GM18951 (cell line): ENCODE measurements around the gene SERPINA3.

Experiments
- POLR2A ChIP-seq: IDR thresholded peaks from 4 replicates; pipeline ENCODE4 v1.6.1; 2011; ENCODE audit warnings: mild to moderate bottlenecking; ENCODE audit not compliant: insufficient read length, insufficient read depth; ENCODE audit errors: extremely low read depth
- in situ Hi-C: fragments of 300-500 bp; cut with MboI; formaldehyde crosslinking; loops from one replicate; pipeline ENCODE4 v1.12.0; 2022; ENCODE audit warnings: low sequenced_read_pairs, mixed read lengths, inconsistent platforms; ENCODE audit not compliant: unreplicated experiment

The SERPINA3 gene

GRCh38 chr14:94611179-94611578, 1.0 kb upstream of the SERPINA3 start:
- no peak for TF ChIP-seq POLR2A
- in situ Hi-C loops = no loop called here

DNA sequence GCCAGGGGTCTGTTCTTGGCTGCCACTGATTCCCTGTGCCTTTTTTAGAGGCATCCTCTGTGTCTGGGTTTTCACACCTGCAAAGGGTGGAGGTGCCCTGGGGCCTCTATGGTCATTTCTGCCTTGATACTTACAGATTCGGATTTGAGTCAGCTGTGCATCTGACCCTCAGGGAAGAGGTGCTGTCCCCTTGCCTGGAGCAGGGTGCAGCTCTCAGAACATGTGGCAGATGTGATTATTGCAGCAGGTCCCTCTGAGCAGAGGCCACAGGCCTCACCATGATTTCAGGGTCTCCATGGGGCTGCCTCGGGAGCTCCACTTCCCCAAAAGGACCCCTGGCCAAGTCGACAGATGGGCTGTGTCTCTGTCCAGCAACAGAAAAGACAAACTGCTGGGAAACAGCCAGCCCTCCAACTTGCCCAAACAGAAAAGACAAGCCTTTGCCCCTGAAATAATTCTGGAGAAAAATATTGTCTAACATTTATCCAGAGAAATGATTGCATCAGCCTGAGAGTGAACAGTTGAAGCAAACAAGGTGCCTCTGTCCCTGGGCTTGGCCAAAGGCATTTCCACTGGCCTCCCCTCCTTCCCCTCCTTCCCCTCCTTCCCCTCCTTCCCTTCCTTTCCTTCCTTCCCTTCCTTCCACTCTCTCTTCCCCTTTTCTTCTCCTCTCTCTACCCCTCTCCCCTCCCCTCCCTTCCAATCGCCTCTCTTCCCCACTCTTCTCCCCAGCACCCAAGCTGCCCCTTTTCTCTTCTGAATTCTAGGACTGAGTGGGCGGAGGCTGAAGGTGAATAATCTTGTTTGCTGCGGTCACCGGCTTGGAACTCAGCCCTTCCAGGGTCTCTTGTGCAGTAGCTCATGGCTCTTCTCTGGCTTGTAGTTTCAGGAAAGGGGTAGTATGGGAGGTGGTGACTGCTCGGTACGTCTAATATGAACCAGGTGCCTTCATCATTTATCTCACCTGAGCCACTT, 676 bp downstream of the SERPINA3 start:
- no peak for TF ChIP-seq POLR2A
- in situ Hi-C loops = no loop called here

GRCh38 chr14:94613720-94614644, 1.8 kb downstream of the SERPINA3 start:
- in situ Hi-C loops = no loop called here
- TF ChIP-seq POLR2A = no peak

- TF ChIP-seq POLR2A = no peak
- in situ Hi-C loops = no loop called here
Observed at GRCh38 chr14:94614802-94615201, 2.6 kb downstream of the SERPINA3 start.

DNA sequence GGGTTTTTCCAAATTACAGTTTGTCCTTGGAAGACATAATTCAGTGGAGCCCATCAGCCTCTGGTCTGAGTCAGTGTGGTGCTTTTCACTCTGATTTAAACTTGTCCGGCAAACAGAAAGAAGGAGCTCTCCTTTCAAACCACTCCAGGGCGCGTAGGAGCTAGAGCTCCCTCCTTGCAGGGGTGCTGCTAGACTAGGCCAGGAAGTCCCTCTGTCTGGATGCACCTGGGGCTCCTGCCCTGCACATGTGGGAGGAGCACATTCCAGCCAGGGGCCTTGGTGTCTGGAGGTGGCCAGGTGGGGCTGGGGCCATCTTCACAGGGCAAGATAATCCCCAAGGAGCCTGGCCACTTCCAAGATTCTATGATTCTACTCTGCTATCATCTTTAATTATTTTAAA, 3.1 kb downstream of the SERPINA3 start:
- in situ Hi-C loops = no loop called here

DNA sequence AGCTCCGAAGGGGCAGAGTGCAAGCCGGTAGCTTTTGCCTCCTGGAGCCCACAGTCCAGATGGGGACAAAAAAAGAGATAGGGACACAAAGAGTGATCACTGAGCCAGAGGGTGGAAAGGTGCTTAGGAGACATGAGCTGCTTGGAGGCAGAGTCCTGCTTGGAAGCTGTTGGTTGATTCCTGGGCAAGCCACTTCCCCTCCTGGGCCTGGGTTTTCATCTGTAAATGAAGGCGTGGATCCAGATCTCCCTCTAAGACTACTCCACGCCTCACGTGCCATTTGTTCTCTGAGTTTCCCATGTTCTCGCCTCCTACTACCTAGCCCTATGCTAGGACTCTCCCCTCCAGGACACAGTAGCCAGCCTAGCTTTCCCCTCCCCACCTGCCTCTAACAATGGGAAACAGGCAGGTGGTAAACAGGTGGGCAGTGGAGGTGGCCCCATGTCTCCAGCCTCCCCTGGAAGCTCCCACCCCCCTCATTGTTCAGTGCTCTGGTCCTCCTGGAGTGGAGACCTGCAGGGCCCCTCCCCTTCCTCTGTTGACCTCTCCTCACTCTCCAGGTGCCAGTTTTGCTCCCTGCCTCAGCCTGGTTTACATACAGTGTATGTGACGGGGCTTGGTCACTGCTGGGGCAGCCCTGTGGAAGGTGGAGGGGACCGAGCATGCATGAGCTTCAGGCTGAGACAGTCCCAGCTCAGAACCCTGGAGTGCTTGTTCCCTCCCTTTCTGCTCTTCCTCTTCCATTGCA, 3.8 kb downstream of the SERPINA3 start:
- in situ Hi-C loops = no loop called here
- no peak for TF ChIP-seq POLR2A

More for the DNA sequence above, 3.1 kb downstream of the SERPINA3 start:
- TF ChIP-seq POLR2A = no peak

GRCh38 chr14:94617366-94617941, 5.3 kb downstream of the SERPINA3 start:
- in situ Hi-C loops = no loop called here
- TF ChIP-seq POLR2A = no peak

DNA sequence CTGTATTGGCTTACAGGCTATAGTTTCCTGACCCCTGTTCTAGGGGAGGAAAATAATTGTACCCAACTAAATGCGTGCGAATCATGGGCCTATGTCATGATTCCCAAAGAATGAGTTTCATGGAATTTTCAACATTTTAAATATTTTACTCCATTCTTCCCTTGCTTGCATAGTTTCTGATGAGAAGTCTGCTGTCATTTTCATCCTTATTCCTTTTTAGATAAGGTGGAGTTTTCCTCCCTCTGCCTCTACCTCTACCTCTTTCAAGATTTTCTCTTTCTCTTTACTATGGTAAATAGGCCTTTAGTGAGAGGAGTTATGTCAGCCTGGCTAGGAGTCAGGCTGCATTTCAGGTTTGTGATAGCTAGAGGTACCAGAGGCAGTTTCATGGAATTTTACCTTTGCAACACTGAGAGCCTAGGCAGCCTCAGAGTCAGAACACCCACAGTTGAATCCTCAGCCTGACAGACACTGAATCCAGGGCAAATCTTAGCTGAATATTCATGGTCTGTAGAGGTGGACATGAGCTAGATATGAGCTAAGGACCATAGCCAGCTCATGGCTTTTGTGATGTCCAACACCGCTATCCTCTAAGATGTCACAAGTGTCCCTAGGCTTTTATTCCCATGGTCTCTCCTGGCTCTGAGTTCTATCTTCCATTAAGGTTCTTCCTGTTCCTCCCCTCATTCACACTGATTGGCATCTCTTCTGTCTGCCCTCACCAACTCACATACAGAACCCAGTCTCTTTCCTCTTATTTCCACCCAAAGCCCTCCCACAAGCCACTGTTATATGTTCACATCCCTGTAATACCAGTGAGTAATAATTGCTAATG, 6.0 kb downstream of the SERPINA3 start:
- in situ Hi-C loops = no loop called here
- no peak for TF ChIP-seq POLR2A

DNA sequence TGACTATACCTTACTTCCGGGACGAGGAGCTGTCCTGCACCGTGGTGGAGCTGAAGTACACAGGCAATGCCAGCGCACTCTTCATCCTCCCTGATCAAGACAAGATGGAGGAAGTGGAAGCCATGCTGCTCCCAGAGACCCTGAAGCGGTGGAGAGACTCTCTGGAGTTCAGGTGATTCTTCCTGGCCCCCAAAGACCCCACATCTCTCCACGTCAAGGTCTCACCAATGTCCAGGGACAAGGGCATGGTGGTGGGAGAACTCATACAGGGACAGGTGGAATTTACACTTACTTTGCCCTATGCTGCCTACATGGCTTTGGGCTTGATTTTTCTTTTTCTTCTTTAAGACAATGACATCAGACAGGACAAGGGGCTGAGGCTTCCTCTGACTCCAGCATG, 7.1 kb downstream of the SERPINA3 start:
- in situ Hi-C loops = no loop called here
- TF ChIP-seq POLR2A = no peak

DNA sequence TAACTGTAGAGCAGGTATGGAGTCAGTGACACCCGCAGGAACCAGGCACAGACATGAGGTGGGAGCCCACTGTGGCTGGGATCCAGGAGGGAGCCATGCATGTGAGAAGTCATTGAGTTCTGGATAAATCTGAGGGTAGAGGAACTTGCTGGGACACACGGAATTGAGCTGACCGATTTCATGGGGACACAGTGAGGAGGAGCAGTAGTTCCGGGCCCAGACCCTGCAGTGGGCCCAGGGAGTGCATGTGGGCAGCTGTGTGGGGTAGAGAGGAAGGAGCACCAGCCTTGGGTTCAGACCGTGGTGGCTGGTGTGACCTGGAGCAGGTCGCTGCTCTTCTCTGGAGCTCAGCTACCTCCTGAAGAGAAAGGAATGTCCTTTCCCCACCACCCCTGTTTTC, 8.4 kb downstream of the SERPINA3 start:
- in situ Hi-C loops = no loop called here
- no peak for TF ChIP-seq POLR2A

- TF ChIP-seq POLR2A = no peak
- in situ Hi-C loops = no loop called here
Observed at GRCh38 chr14:94621358-94622134, 9.4 kb downstream of the SERPINA3 start.
